PC-3 (cell line): ENCODE measurements around the gene ILDR2.

Source experiments
- EZH2 ChIP-seq: fragments of 300-600 bp; sonication (generic); IDR thresholded peaks from one replicate; pipeline ENCODE4 v1.6.1; 2017; ENCODE audit warnings: antibody characterized with exemption, mild to moderate bottlenecking, low read length; ENCODE audit not compliant: unreplicated experiment
- TF ChIP-seq, protein P1 (sequence below): fragments of 300-600 bp; sonication (generic); conservative IDR thresholded peaks from 2 replicates; pipeline ENCODE4 v1.5.1; 2017; ENCODE audit warnings: antibody characterized with exemption, low read depth, mild to moderate bottlenecking, low read length

DNA sequence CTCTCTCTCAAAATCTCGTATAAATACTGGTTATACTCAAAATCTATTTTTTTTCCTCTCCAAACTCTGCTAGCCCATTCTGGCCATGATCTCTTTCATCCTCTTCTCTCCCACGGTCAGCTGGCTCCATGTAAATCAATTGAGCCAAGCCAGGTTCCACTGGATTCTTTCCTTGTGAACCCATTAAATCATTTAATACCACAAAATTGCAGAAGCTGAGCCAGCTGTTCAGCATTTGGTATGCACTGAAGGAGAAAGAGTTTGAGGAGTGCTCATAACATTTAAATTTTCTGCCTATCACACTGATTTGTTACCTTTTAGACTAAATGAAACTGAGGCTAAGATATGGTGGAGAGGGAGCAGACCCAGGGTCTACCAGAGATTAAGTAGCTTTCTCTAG is 70.2 kb downstream of the ILDR2 start:
- TF ChIP-seq, protein P1, sequence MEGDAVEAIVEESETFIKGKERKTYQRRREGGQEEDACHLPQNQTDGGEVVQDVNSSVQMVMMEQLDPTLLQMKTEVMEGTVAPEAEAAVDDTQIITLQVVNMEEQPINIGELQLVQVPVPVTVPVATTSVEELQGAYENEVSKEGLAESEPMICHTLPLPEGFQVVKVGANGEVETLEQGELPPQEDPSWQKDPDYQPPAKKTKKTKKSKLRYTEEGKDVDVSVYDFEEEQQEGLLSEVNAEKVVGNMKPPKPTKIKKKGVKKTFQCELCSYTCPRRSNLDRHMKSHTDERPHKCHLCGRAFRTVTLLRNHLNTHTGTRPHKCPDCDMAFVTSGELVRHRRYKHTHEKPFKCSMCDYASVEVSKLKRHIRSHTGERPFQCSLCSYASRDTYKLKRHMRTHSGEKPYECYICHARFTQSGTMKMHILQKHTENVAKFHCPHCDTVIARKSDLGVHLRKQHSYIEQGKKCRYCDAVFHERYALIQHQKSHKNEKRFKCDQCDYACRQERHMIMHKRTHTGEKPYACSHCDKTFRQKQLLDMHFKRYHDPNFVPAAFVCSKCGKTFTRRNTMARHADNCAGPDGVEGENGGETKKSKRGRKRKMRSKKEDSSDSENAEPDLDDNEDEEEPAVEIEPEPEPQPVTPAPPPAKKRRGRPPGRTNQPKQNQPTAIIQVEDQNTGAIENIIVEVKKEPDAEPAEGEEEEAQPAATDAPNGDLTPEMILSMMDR: no peak
- no peak for TF ChIP-seq EZH2
